Neural progenitor cell (in vitro differentiated cells): ENCODE data around the gene ISOC1. TPM values are rescaled to one million over a fixed set of nuclear protein-coding genes. Genes with fewer than 3 reads are reported as not detected.

ENCODE experiments used
- DNase-seq: peaks from one replicate; pipeline ENCODE4 v3.0.0-alpha.2; 2016; ENCODE audit warnings: low spot score
- H2AFZ ChIP-seq: fragments of 200-600 bp; sonication (generic); replicated peaks from 2 replicates; pipeline ENCODE4 v1.6.1; 2016; ENCODE audit warnings: antibody characterized with exemption
- H3F3A ChIP-seq: fragments of 200-600 bp; sonication (generic); 2 replicates; pipeline ENCODE4 v1.6.1; 2016; ENCODE audit warnings: antibody characterized with exemption, low read depth
- H3K27ac ChIP-seq: fragments of 200-600 bp; sonication (generic); 2 replicates; pipeline ENCODE4 v1.5.1; 2016; ENCODE audit warnings: mild to moderate bottlenecking
- H3K27me3 ChIP-seq: fragments of 200-600 bp; sonication (generic); 2 replicates; pipeline ENCODE4 v1.6.1; 2016; ENCODE audit warnings: mild to moderate bottlenecking, moderate library complexity
- H3K36me3 ChIP-seq: fragments of 200-600 bp; sonication (generic); 2 replicates; pipeline ENCODE4 v1.5.1; 2016
- H3K4me1 ChIP-seq: fragments of 200-600 bp; sonication (generic); 2 replicates; pipeline ENCODE4 v1.6.1; 2016; ENCODE audit warnings: mixed run types
- H3K4me2 ChIP-seq: fragments of 200-600 bp; sonication (generic); 2 replicates; pipeline ENCODE4 v1.6.1; 2016
- H3K4me3 ChIP-seq: fragments of 200-600 bp; sonication (generic); 2 replicates; pipeline ENCODE4 v1.5.1; 2016
- H3K79me2 ChIP-seq: fragments of 200-600 bp; sonication (generic); 2 replicates; pipeline ENCODE4 v1.6.1; 2016; ENCODE audit warnings: low read depth
- H3K9ac ChIP-seq: fragments of 200-600 bp; sonication (generic); 2 replicates; pipeline ENCODE4 v1.6.1; 2016
- H3K9me3 ChIP-seq: fragments of 200-600 bp; sonication (generic); 2 replicates; pipeline ENCODE4 v1.5.1; 2016; ENCODE audit warnings: low read depth
- H4K20me1 ChIP-seq: fragments of 200-600 bp; sonication (generic); 2 replicates; pipeline ENCODE4 v1.6.1; 2016; ENCODE audit warnings: low read depth
- H3K27ac Mint-ChIP-seq: 3 replicates; pipeline ENCODE4 v1.8.0; 2021; ENCODE audit warnings: mixed read lengths
- H3K27me3 Mint-ChIP-seq: 2 replicates; pipeline ENCODE4 v1.8.0; 2022; ENCODE audit warnings: low read depth, mild to moderate bottlenecking, inconsistent platforms, moderate library complexity, mixed read lengths; ENCODE audit not compliant: insufficient read depth
- H3K36me3 Mint-ChIP-seq: 3 replicates; pipeline ENCODE4 v1.8.0; 2021; ENCODE audit warnings: mixed read lengths
- H3K4me1 Mint-ChIP-seq: 3 replicates; pipeline ENCODE4 v1.8.0; 2021; ENCODE audit warnings: mixed read lengths
- H3K4me3 Mint-ChIP-seq: 3 replicates; pipeline ENCODE4 v1.8.0; 2021; ENCODE audit warnings: mild to moderate bottlenecking, moderate library complexity, mixed read lengths
- H3K9me3 Mint-ChIP-seq: 3 replicates; pipeline ENCODE4 v1.8.0; 2020; ENCODE audit warnings: mixed read lengths
- CTCF ChIP-seq: fragments of 200-600 bp; sonication (generic); IDR thresholded peaks from 2 replicates; pipeline ENCODE4 v1.5.1; 2017; ENCODE audit warnings: antibody characterized with exemption, mild to moderate bottlenecking
- EZH2 ChIP-seq: fragments of 200-600 bp; sonication (generic); IDR thresholded peaks from 2 replicates; pipeline ENCODE4 v1.6.1; 2017; ENCODE audit warnings: antibody characterized with exemption, mild to moderate bottlenecking, moderate library complexity
- EZH2phosphoT487 ChIP-seq: fragments of 200-600 bp; sonication (generic); IDR thresholded peaks from 2 replicates; pipeline ENCODE4 v1.6.1; 2017; ENCODE audit warnings: antibody characterized with exemption
- total RNA-seq: library from RNA; depleted of rRNA; stranded (reverse); fragments of >200 nt; gene quantifications from 2 replicates; pipeline ENCODE4 v1.2.3, GENCODE V29; 2015; ENCODE audit warnings: low replicate concordance

ISOC1 gene
- total RNA-seq, 1 donor from 2014 or later, result 35.7 TPM

DNA sequence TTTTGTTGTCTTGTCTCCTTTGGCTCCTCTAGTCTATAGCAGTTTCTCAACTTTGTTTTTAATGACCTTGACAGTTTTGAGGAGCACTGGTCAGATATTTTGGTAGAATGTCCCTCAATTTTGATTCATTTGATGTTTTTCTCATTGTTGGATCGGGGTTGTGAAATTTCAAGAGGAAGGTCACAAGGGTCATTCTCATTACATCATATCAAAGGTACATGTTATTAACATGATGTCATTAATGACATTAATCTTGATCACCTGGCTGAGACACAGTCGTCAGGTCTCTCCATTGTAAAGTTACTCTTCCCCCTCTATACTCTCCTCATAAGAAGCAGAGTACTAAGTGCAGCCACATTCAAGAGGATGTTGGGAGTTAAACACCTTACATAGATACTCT lies 7.2 kb downstream of the ISOC1 start:
- H4K20me1 ChIP-seq, result no peaks in the 10 kb centered on the region
- no peaks in the 10 kb centered on the region for H3K27me3 ChIP-seq
- DNase-seq, result no peak
- Mint-ChIP-seq H3K4me3 (no peak overlapping the region), H3K9me3 (no peaks in the 10 kb centered on the region), H3K27me3 (no peaks in the 10 kb centered on the region), H3K36me3 (peaks cover 7% of the 10 kb centered on the region), H3K4me1 (no peaks in the 10 kb centered on the region), H3K27ac (no peak overlapping the region)
- peaks cover 31% of the 10 kb centered on the region for H3K4me1 ChIP-seq
- H3K27ac ChIP-seq, result no peak overlapping the region
- H3K4me3 ChIP-seq, result no peak overlapping the region
- H3K9me3 ChIP-seq, result no peaks in the 10 kb centered on the region
- no peak overlapping the region for H2AFZ ChIP-seq
- H3K9ac ChIP-seq, result no peak overlapping the region
- no peaks in the 10 kb centered on the region for H3K36me3 ChIP-seq
- H3K4me2 ChIP-seq, result no peak overlapping the region
- no peak for TF ChIP-seq EZH2
- no peak for TF ChIP-seq EZH2phosphoT487
- TF ChIP-seq CTCF, result no peak
- peaks cover 33% of the 10 kb centered on the region for H3K79me2 ChIP-seq
- H3F3A ChIP-seq, result no peaks in the 10 kb centered on the region

DNA sequence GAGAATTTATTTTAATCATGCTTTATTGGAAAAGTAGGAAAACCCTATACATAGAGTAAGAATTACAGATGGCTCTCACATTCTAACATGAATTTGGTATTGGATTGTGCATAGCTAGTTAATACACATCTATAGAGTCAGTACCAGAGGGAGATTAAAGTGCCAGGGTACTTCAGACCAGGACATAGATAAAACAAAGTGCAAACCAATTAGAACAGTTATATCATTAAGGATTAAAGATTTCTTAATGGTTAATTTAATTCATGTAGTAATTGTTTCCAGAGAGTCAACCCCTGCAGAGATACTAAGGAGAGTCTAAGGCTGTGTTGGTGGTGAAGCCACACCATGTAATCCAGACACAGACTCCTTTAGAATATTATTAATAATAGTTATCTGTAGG lies 8.8 kb downstream of the ISOC1 start:
- no peaks in the 10 kb centered on the region for H3F3A ChIP-seq
- no peaks in the 10 kb centered on the region for H3K36me3 ChIP-seq
- peaks cover 33% of the 10 kb centered on the region for H3K79me2 ChIP-seq
- H3K27me3 ChIP-seq, result no peaks in the 10 kb centered on the region
- Mint-ChIP-seq H3K4me1 (no peaks in the 10 kb centered on the region), H3K27me3 (no peaks in the 10 kb centered on the region), H3K36me3 (peaks cover 11% of the 10 kb centered on the region), H3K4me3 (no peak overlapping the region), H3K9me3 (no peaks in the 10 kb centered on the region), H3K27ac (no peak overlapping the region)
- peaks cover 31% of the 10 kb centered on the region for H3K4me1 ChIP-seq
- H2AFZ ChIP-seq, result no peak overlapping the region
- DNase-seq, result no peak
- no peak overlapping the region for H3K27ac ChIP-seq
- no peak overlapping the region for H3K4me3 ChIP-seq
- H4K20me1 ChIP-seq, result no peaks in the 10 kb centered on the region
- no peak overlapping the region for H3K9ac ChIP-seq
- H3K9me3 ChIP-seq, result no peaks in the 10 kb centered on the region
- TF ChIP-seq CTCF (no peak), EZH2phosphoT487 (no peak), EZH2 (no peak)
- H3K4me2 ChIP-seq, result no peak overlapping the region

DNA sequence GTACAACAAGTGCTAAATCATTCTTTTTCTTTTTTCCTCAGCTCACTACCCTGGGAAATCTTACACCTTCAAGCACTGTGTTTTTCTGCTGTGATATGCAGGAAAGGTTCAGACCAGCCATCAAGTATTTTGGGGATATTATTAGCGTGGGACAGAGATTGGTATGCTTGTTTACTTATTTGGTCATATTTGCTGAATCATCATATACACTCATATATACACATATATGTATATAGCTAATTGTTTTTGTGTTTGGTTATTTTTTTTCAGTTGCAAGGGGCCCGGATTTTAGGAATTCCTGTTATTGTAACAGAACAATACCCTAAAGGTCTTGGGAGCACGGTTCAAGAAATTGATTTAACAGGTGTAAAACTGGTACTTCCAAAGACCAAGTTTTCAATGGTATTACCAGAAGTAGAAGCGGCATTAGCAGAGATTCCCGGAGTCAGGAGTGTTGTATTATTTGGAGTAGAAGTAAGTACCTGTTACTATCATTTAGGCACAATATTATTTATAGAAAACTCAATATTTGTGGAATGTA lies 10.4 kb downstream of the ISOC1 start:
- TF ChIP-seq CTCF, result no peak
- TF ChIP-seq EZH2, result no peak
- TF ChIP-seq EZH2phosphoT487, result no peak
- Histone ChIP-seq H3K27me3 (no peaks in the 10 kb centered on the region), H3K9ac (no peak overlapping the region), H2AFZ (no peak overlapping the region), H3K4me1 (peaks cover 26% of the 10 kb centered on the region), H3K9me3 (no peaks in the 10 kb centered on the region), H3K4me3 (no peak overlapping the region), H3K79me2 (peaks cover 20% of the 10 kb centered on the region), H3K27ac (no peak overlapping the region), H3K36me3 (no peaks in the 10 kb centered on the region), H3F3A (no peaks in the 10 kb centered on the region), H3K4me2 (no peak overlapping the region), H4K20me1 (no peaks in the 10 kb centered on the region)
- no peak overlapping the region for H3K4me3 Mint-ChIP-seq
- no peak for DNase-seq
- no peaks in the 10 kb centered on the region for H3K9me3 Mint-ChIP-seq
- H3K36me3 Mint-ChIP-seq, result peaks cover 13% of the 10 kb centered on the region
- no peaks in the 10 kb centered on the region for H3K4me1 Mint-ChIP-seq
- no peaks in the 10 kb centered on the region for H3K27me3 Mint-ChIP-seq
- no peak overlapping the region for H3K27ac Mint-ChIP-seq
